HepG2 (cell line): ENCODE measurements around the gene CAMTA1. TPM values are rescaled to one million over a fixed set of nuclear protein-coding genes. Genes with fewer than 3 reads are reported as not detected.

ENCODE experiments used
- ATAC-seq: fragments of 200-7000 bp; cut with Tn5 transposase; 3 replicates; pipeline ENCODE4 v1.9.1; 2020; ENCODE audit warnings: mild to moderate bottlenecking, moderate library complexity
- BruUV-seq: library from RNA; stranded (reverse); fragments of 400-500 nt; replicated peaks from 2 replicates; lab custom pipeline; 2021; lab: Mats Ljungman, UMichigan
- CTCF ChIA-PET: fragments of 300-600 bp; formaldehyde crosslinking; extraction: SDS; loops from one replicate; lab custom pipeline; 2021; ENCODE audit warnings: low total read pairs, inconsistent platforms, low intra/inter-chr PET ratio; lab: Yijun Ruan, JAX
- POLR2A ChIA-PET: fragments of 350-600 bp; sonication (Branson Sonifier 250); formaldehyde crosslinking; loops from one replicate; lab custom pipeline; 2020; ENCODE audit warnings: antibody characterized with exemption, inconsistent platforms; lab: Yijun Ruan, JAX
- DNase-seq: peaks from one replicate; pipeline ENCODE4 v3.0.0-alpha.2; 2015; ENCODE audit warnings: low spot score
- FAIRE-seq: peaks from 3 replicates; lab custom pipeline; 2011; peaks lifted over from hg19 to GRCh38; lab: Jason Lieb, UNC
- H2AFZ ChIP-seq: one replicate; pipeline ENCODE4 v1.6.1; 2011; ENCODE audit warnings: low read length, inconsistent platforms
- H3K27ac ChIP-seq: fragments of 300-600 bp; 3 replicates; pipeline ENCODE4 v1.8.0; 2011; ENCODE audit warnings: mixed run types, mild to moderate bottlenecking, mixed read lengths, low read length, inconsistent platforms; ENCODE audit not compliant: insufficient read depth; ENCODE audit errors: extremely low read length
- H3K27me3 ChIP-seq, 2 experiments: fragments of 200-600 bp in 1 of 2; 2 replicates in 1 of 2; 3 replicates in 1 of 2; pipeline versions ENCODE4 v1.6.0 to v1.8.0; 2011; ENCODE audit warnings: low read length in 2 of 2, mild to moderate bottlenecking in 2 of 2, moderate library complexity in 2 of 2, inconsistent platforms in 1 of 2; ENCODE audit not compliant: insufficient read depth in 2 of 2, control insufficient read depth in 1 of 2
- H3K36me3 ChIP-seq, 2 experiments: fragments of 200-600 bp in 1 of 2; replicated peaks in 1 of 2; 2 replicates in 1 of 2; 3 replicates in 1 of 2; pipeline versions ENCODE4 v1.5.1 to v1.8.0; 2011; ENCODE audit warnings: low read length in 2 of 2, inconsistent platforms in 1 of 2; ENCODE audit not compliant: insufficient read depth in 2 of 2, control insufficient read depth in 1 of 2
- H3K4me1 ChIP-seq: 2 replicates; pipeline ENCODE4 v1.5.1; 2012; ENCODE audit warnings: low read length, inconsistent platforms; ENCODE audit not compliant: insufficient read depth
- H3K4me2 ChIP-seq: 2 replicates; pipeline ENCODE4 v1.6.0; 2011; ENCODE audit warnings: low read depth, low read length, inconsistent platforms
- H3K4me3 ChIP-seq, 3 experiments: fragments of 200-600 bp in 1 of 3; sonication (generic), shearing (Covaris generic) in 1 of 3; replicated peaks in 1 of 3; 2 replicates each; pipeline ENCODE4 v1.5.1; 2011 to 2016; ENCODE audit warnings: low read length in 3 of 3, inconsistent platforms in 2 of 3, low read depth in 2 of 3, mild to moderate bottlenecking in 2 of 3, control low read depth in 1 of 3, mixed read lengths in 1 of 3; ENCODE audit not compliant: insufficient read depth in 1 of 3
- H3K79me2 ChIP-seq: one replicate; pipeline ENCODE4 v1.6.1; 2011; ENCODE audit warnings: low read length, inconsistent platforms; ENCODE audit not compliant: insufficient read depth
- H3K9ac ChIP-seq: 2 replicates; pipeline ENCODE4 v1.6.0; 2011; ENCODE audit warnings: mild to moderate bottlenecking, low read depth, low read length, inconsistent platforms; ENCODE audit not compliant: insufficient read depth
- H3K9me3 ChIP-seq: 2 replicates; pipeline ENCODE4 v1.5.1; 2012; ENCODE audit warnings: mild to moderate bottlenecking, low read length
- H4K20me1 ChIP-seq: 2 replicates; pipeline ENCODE4 v1.6.0; 2011; ENCODE audit warnings: inconsistent platforms, mild to moderate bottlenecking, low read length, moderate library complexity; ENCODE audit not compliant: insufficient read depth
- KIAA2018 ChIP-seq: sonication (generic); formaldehyde crosslinking; IDR thresholded peaks from 2 replicates; pipeline ENCODE4 v1.5.0; 2020; ENCODE audit warnings: mild to moderate bottlenecking, missing genetic modification reagents, borderline replicate concordance
- KLF6 ChIP-seq: IDR thresholded peaks from 2 replicates; pipeline ENCODE4 v1.8.0; 2016; ENCODE audit warnings: missing biosample characterization, missing genetic modification reagents
- SALL1 ChIP-seq: sonication (generic); formaldehyde crosslinking; IDR thresholded peaks from 2 replicates; pipeline ENCODE4 v1.8.0; 2022; ENCODE audit warnings: mild to moderate bottlenecking, missing genetic modification reagents
- WGBS: methylation state at CpG from one replicate; pipeline ENCODE4 v1.1.6; 2017; ENCODE audit warnings: low lambda C conversion rate; 5-methylcytosine and 5-hydroxymethylcytosine counted together
- in situ Hi-C: cut with HindIII; loops from 2 replicates; pipeline ENCODE4 v1.10.0; 2017; ENCODE audit warnings: low pct_unique_long_range_greater_than_20kb; ENCODE audit not compliant: extremely low pct_ligation_motif_present
- intact Hi-C: fragments of 100-400 bp; cut with micrococcal nuclease; formaldehyde crosslinking; loops from one replicate; pipeline ENCODE4 v1.10.0; 2022; ENCODE audit not compliant: unreplicated experiment
- polyA plus RNA-seq, 8 experiments: library from polyadenylated mRNA; depleted of rRNA in 3 of 8; stranded (reverse) in 7 of 8; unstranded in 1 of 8; fragments of >200 nt; fragmentation: Illumina TruSeq in 4 of 8; extraction: Trizol in 4 of 8; gene quantifications; 2 replicates each; pipeline versions ENCODE4 v1.2.1 to v1.2.3, GENCODE V29; 2011 to 2016; ENCODE audit warnings: low read depth in 4 of 8, missing spikeins in 1 of 8, mixed read lengths in 1 of 8; ENCODE audit not compliant: insufficient read depth in 1 of 8
- total RNA-seq, 5 experiments: library from RNA; depleted of rRNA; stranded (reverse); fragments of >200 nt; fragmentation: Illumina TruSeq; extraction: Trizol; gene quantifications; 2 replicates each; pipeline ENCODE4 v1.2.3, GENCODE V29; 2016; ENCODE audit warnings: low read depth in 1 of 5

CAMTA1 gene
- total and polyA plus RNA-seq, 2 of the 13 experiments (the other 11 are each of a cell fraction or from before 2014, with no cell fraction given): 25.0 to 36.4 TPM

DNA sequence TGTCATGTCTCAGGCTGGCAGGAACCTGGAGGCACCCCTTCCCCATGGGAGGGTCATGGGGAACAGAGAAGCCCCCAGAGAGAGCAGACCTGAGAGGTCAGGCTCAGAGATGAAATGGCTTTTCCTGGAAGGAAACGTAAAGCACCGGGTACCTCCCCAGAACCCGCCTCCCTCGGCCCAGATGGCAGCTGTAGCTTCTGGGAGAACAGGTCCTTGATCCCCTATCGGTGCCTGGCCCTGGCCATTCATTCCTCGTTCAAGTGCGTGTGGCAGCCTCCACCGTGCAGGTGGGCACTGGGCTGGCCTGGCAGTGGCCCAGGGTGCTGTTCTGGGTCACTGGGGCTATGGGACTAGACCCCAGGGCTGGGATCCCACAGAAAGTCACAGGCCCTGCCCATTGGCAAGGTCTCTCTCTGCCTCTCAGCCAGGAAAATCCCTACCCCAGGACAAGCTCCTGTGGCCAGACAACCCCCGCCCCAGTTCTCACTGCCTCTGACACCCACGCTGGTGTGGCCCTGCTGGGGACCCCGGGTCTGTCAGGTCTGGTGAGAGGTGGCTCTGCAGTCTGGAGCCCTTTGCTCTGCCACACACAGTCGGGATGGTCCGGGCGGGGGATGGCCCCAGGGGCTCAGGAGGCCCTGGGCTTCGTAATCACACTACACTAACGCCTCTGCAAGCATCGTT, 802.7 kb downstream of the CAMTA1 start:
- ChIA-PET CTCF (no interaction called here), POLR2A (no interaction called here)
- H3K79me2 ChIP-seq: no peaks in the 10 kb centered on the region
- no peaks in the 10 kb centered on the region for H3K36me3 ChIP-seq
- BruUV-seq: no TSS peak
- no peak overlapping the region for H2AFZ ChIP-seq
- H3K27ac ChIP-seq: no peak overlapping the region
- no peak overlapping the region for H3K4me3 ChIP-seq
- TF ChIP-seq SALL1 (CRISPR knock-in tag) (no peak), KIAA2018 (CRISPR knock-in tag) (no peak), KLF6 (CRISPR knock-in tag) (no peak)
- no peaks in the 10 kb centered on the region for H3K4me1 ChIP-seq
- intact Hi-C loops: no loop called here
- H3K9ac ChIP-seq: no peak overlapping the region
- no CpG with 5 or more reads among the region's 17 CpGs for WGBS
- in situ Hi-C loops: no loop called here
- no peak for DNase-seq
- H3K9me3 ChIP-seq: no peaks in the 10 kb centered on the region
- no peaks in the 10 kb centered on the region for H4K20me1 ChIP-seq
- peaks cover 6 to 57% of the 10 kb centered on the region in 2 experiments for H3K27me3 ChIP-seq
- H3K4me2 ChIP-seq: no peak overlapping the region
- no peak for ATAC-seq
- FAIRE-seq: no peak
